Stimulated activated memory B cell treated with anti-CD40 and anti-IgM and Interleukin-4, amounts not matched to agents 10 μg/mL and 1 μg/mL and 100 μg/mL, for 72 hours (primary cell): Measurements from ENCODE around the gene SIGLEC8.
"Not testable (repeated sequence)": the region's sequence is repeated elsewhere in the genome, so short reads cannot be mapped to it uniquely, and the experiment has no call there.

Source experiments
- ATAC-seq: fragments of 150-1000 bp; cut with Tn5 transposase; 2 replicates; pipeline ENCODE4 v1.10.0; 2021
- H3K27ac Mint-ChIP-seq: one replicate; pipeline ENCODE4 v1.8.0; 2022; ENCODE audit warnings: mild to moderate bottlenecking, mixed read lengths
- H3K27me3 Mint-ChIP-seq: one replicate; pipeline ENCODE4 v1.8.0; 2022; ENCODE audit warnings: mixed read lengths
- H3K36me3 Mint-ChIP-seq: one replicate; pipeline ENCODE4 v1.8.0; 2022; ENCODE audit warnings: mixed read lengths
- H3K4me1 Mint-ChIP-seq: one replicate; pipeline ENCODE4 v1.8.0; 2022; ENCODE audit warnings: mixed read lengths
- H3K4me3 Mint-ChIP-seq: one replicate; pipeline ENCODE4 v1.8.0; 2022; ENCODE audit warnings: mild to moderate bottlenecking, moderate library complexity, mixed read lengths
- H3K9me3 Mint-ChIP-seq: one replicate; pipeline ENCODE4 v1.8.0; 2022; ENCODE audit warnings: mixed read lengths

The SIGLEC8 gene

DNA sequence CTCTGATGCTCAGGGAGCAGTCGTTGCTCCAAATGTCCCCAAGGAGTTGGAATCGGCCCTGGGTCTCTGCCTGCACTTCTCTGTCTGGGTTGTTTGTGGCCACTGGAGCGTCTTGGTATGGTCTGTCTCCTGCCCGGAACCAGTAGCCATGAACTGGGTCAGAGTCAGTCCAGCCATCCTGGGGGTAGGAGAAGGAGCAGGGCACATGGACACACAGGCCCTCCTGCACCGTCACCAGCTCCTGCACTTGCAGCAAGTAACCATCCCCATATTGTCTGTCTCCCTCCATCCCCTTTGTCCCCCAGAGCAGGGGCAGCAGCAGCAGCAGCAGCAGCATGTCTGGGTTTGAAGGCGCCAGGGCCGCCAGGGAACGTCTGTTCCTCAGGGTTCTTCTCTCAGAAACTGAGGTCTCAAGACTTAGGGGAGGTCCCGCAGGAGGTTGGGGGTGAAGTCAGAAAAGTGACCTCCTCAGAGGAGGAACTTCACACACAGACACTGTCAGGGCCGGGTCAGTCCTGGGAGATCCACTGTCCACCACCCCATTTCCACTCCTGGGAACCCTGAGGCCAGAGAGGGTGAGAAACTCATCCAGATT, at the start of gene SIGLEC8:
Gene SIGLEC8 (minus strand): TSS at position 404 of the 595 bp plus-strand sequence. CDS start 67 bp downstream, at position 337.
- Mint-ChIP-seq H3K27me3 (peaks cover 79% of the 10 kb centered on the region), H3K27ac (no peak within 1 kb of the TSS), H3K9me3 (no peaks in the 10 kb centered on the region), H3K4me3 (no peak within 1 kb of the TSS), H3K4me1 (peaks cover 15% of the 10 kb centered on the region), H3K36me3 (no peaks in the 10 kb centered on the region)
- no peak for ATAC-seq

DNA sequence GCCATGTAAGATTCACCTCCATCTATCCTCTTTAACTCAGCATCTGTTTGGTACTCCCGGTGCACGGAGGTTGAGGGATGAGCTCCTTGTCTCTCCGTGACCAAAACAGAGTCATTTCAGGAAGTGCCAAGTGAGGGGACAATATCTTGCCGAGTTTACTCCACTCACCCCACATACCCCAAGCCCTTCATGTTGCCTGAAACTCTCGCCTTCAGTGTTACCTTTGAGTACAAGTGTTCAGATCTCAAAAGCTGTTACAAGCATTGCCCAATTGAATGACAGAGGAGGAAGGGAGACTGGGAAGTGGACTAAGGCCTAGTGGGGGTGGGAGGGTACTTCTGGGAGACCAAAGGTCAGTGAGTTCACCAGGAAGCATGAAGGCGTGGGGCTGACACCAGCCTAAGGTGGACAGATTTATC, 49.4 kb upstream of the SIGLEC8 start:
- peaks cover 5% of the 10 kb centered on the region for H3K9me3 Mint-ChIP-seq
- H3K36me3 Mint-ChIP-seq, result peaks cover 6% of the 10 kb centered on the region
- ATAC-seq, result no peak
- no peak overlapping the region for H3K27ac Mint-ChIP-seq
- H3K4me1 Mint-ChIP-seq, result peaks cover 4% of the 10 kb centered on the region
- H3K27me3 Mint-ChIP-seq, result peaks cover 11% of the 10 kb centered on the region
- no peak overlapping the region for H3K4me3 Mint-ChIP-seq

DNA sequence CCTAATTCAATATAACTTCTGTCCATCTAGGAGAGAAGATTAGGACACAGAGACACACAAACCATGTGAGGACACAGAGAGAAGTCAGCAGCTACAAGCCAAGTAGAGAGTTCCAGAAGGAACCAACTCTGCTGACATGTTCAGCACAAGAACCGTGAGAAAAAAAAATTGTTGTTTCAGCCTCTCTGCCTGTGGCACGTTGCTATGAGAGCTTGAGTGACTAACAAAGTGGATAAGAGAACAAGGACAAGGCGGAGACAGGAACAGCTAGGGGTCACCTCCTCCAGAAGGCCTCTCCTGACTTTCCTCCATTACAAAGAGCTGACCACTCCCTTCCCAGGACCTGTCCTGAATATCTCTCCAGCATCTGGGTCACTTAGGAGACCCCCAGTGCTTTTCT, 48.9 kb upstream of the SIGLEC8 start:
- H3K4me3 Mint-ChIP-seq, result no peak overlapping the region
- peaks cover 11% of the 10 kb centered on the region for H3K27me3 Mint-ChIP-seq

DNA sequence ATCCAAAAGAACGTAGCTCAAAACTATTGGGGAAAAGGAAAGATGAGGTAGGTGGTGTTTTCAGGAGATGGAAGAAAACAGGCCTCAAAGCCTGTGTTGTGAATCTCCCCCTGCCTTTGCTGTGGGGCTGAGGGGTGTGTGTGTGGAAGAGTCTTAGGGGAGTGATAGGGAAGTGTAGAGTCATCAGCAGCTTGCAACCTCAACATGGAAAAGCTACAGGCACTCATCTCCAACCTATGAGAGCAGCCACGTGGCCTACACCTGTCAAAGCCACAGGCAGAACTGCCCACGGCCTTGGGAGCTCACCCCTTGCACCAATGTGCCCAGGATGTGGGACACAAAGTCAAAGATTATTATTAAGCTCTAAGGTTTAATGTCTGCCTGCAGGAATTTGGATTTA, 47.6 kb upstream of the SIGLEC8 start:
- Mint-ChIP-seq H3K4me3 (no peak overlapping the region), H3K27me3 (peaks cover 11% of the 10 kb centered on the region), H3K27ac (no peak overlapping the region), H3K9me3 (peaks cover 5% of the 10 kb centered on the region), H3K4me1 (peaks cover 18% of the 10 kb centered on the region), H3K36me3 (peaks cover 6% of the 10 kb centered on the region)
- no peak for ATAC-seq

More for the DNA sequence above, 48.9 kb upstream of the SIGLEC8 start:
- ATAC-seq, result no peak
- peaks cover 5% of the 10 kb centered on the region for H3K9me3 Mint-ChIP-seq
- peaks cover 6% of the 10 kb centered on the region for H3K36me3 Mint-ChIP-seq
- H3K4me1 Mint-ChIP-seq, result peaks cover 5% of the 10 kb centered on the region
- no peak overlapping the region for H3K27ac Mint-ChIP-seq

DNA sequence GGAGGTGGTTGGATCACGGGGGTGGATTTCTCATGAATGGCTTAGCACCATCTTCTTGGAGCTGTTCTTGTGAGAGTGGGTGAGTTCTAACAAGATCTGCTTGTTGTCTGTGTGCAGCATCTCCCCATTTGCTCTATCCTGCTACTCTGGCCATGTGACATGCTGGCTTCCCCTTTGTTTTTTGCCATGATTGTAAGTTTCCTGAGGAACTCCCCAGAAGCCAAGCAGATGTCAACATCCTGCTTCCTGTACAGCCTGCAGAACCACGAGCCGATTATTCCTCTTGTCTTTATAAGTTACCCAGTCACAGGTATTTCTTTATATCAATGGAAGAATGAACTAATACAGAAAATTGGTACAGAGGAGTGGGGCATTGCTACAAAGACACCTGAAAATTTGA, 45.6 kb upstream of the SIGLEC8 start:
- Mint-ChIP-seq H3K27ac (no peak overlapping the region), H3K9me3 (peaks cover 5% of the 10 kb centered on the region), H3K27me3 (peaks cover 14% of the 10 kb centered on the region), H3K36me3 (peaks cover 6% of the 10 kb centered on the region), H3K4me1 (peaks cover 24% of the 10 kb centered on the region), H3K4me3 (no peak overlapping the region)
- no peak for ATAC-seq

DNA sequence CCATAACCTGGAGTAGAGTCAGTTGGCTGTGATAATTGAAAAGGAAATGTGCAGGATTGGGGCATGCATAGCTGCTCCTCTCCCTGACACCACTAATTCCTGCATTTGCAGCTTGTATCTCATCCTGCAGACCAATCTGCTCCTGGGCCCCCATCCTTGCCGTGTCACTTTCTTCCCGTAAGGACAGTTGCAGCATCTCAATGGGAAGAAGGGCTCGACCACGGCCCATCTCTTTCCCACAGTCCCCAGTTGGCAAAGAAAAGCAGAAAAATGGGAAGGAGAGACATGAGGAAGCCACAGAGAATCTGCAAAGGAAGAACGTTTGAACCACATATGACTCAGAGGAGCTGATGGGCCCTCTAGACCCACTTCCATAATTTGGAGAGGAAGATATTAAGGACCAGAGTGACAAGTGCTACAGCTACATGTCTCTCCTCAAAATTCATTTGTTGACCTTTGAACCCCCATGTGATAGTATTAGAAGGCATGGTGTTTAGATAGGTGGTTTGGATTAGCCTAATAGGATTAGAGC, 45.1 kb upstream of the SIGLEC8 start:
- Mint-ChIP-seq H3K4me1 (peaks cover 24% of the 10 kb centered on the region), H3K36me3 (peaks cover 6% of the 10 kb centered on the region), H3K4me3 (no peak overlapping the region), H3K27ac (no peak overlapping the region), H3K9me3 (peaks cover 5% of the 10 kb centered on the region), H3K27me3 (peaks cover 9% of the 10 kb centered on the region)
- ATAC-seq, result no peak

DNA sequence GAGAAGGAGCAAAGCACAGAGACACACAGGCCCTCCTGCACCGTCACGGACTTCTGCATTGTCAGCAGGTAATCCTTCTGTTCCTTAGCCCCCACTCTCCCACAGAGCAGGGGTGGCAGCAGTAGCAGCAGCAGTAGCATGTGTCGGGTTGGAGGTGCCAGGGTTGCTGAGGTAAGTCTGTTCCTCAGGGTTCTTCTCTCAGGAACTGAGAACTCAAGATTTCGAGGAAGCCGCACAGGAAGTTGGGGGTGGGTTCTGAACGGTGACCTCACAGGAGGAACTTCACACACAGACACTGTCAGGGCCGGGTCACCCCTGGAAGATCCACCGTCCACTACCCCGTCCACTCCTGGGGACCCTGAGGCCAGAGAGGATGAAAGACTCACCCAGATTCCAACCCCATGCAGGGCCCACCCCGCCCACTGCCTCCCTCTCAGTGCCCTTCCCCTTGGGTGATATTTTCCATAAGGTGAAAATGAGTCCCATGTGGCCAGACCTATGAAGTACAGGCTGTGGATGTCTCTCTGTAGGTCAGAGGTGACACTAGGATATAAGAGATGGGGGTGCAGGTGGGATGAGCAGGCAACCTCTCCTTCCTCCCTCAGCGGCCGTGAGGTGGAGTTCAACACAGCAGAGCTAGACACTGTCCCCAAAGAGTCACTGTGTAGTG, 43.5 kb upstream of the SIGLEC8 start, which contains the start of gene SIGLEC12:
Gene SIGLEC12 (minus strand): TSS at position 207 of the 670 bp plus-strand sequence. CDS start 67 bp downstream, at position 140.
- Mint-ChIP-seq H3K4me1 (peaks cover 24% of the 10 kb centered on the region), H3K36me3 (peaks cover 6% of the 10 kb centered on the region), H3K4me3 (peak within 1 kb of the TSS; percentile 2), H3K27me3 (peaks cover 8% of the 10 kb centered on the region), H3K27ac (peak within 1 kb of the TSS; percentile 30), H3K9me3 (peaks cover 5% of the 10 kb centered on the region)
- ATAC-seq, result peak; percentile 76

DNA sequence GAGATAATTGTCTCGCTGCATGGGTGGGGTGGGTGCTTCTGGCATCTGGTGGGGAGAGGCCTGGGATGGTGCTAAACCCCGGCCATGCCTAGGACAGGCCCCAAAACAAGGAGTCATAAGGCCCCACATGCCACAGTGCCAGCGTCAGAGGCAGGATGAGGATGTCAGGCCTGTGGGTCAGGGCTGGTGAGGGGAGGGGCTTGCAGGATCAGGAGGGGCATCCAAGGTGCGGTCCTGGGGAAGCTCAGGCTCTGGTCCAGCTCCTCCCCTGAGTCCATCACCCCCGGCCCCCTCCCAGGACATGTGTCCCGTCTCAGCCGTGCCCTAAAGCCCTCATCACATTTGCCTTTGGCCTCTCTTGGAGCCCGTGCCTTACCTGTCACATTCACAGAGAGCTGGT, 42.7 kb upstream of the SIGLEC8 start:
- not testable (repeated sequence) for H3K27ac Mint-ChIP-seq, H3K27me3 Mint-ChIP-seq, H3K9me3 Mint-ChIP-seq, ATAC-seq, H3K36me3 Mint-ChIP-seq, H3K4me3 Mint-ChIP-seq
- H3K4me1 Mint-ChIP-seq, result peaks cover 24% of the 10 kb centered on the region

DNA sequence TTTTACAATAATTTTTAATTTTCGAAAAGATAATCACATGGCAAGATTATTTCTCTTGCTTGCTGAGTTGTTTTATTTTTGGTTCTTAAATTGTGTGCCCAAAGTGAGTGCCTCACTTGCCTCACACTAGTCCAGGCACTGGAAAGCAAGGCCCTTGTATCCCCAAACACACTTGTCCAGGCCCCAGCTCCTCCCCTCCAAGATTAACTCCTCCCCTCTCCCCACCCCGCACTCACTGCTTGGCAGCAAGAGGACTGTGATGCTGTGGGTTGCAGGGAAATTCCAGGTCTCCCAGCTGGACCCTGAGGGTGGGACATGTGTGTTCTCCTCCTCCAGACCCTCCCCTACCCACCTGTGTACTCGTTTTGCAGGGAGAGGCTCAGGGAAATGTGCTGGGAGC, 39.4 kb upstream of the SIGLEC8 start:
- Mint-ChIP-seq H3K36me3 (no peaks in the 10 kb centered on the region), H3K4me1 (peaks cover 27% of the 10 kb centered on the region), H3K4me3 (no peak overlapping the region), H3K27ac (no peak overlapping the region), H3K9me3 (no peaks in the 10 kb centered on the region), H3K27me3 (peaks cover 14% of the 10 kb centered on the region)
- no peak for ATAC-seq

DNA sequence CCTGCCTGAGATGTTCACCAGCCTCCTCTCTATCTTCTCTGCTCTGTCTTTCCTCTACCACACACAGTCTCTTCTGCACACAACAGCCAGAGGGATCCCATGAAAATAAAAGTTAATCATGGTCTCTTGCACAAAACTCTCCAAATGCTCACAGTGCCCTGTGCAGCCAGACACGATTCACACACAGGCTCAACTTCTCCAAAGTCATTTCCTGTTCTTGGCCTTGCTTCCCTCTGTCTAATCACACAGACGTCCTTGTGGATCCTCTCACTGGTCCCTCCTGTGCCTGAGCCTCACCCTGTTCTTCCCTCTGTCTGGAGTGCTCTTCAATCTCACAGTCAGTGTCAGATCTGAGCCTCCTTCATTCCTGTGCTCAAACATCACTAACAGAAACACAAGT, 35.5 kb upstream of the SIGLEC8 start:
- Mint-ChIP-seq H3K36me3 (no peaks in the 10 kb centered on the region), H3K4me3 (no peak overlapping the region), H3K4me1 (peaks cover 8% of the 10 kb centered on the region), H3K27me3 (peaks cover 15% of the 10 kb centered on the region), H3K27ac (no peak overlapping the region), H3K9me3 (no peaks in the 10 kb centered on the region)
- ATAC-seq, result no peak

DNA sequence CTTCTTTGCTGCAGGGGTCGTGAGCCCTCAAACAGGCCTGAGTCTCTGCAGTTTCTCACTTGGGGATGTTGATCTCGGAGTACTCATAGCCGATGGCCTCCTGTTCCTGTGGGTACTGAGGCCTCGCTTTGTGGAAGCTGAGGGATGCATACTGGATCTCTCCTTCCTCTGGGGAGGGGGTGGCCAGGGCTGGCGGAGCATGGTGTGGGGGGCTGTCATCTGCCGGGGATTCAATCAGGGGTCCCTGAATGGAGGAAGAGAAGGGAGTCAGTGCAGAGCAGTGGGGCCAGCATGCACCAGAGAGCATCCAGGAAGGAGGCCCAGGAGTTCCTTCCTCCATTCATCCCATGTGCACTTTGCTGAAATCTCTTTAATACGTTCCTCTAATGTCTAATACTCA, 33.3 kb upstream of the SIGLEC8 start:
- no peak for ATAC-seq
- H3K27ac Mint-ChIP-seq, result no peak overlapping the region
- H3K9me3 Mint-ChIP-seq, result no peaks in the 10 kb centered on the region
- H3K4me1 Mint-ChIP-seq, result peaks cover 8% of the 10 kb centered on the region
- H3K4me3 Mint-ChIP-seq, result no peak overlapping the region
- peaks cover 15% of the 10 kb centered on the region for H3K27me3 Mint-ChIP-seq
- H3K36me3 Mint-ChIP-seq, result no peaks in the 10 kb centered on the region

DNA sequence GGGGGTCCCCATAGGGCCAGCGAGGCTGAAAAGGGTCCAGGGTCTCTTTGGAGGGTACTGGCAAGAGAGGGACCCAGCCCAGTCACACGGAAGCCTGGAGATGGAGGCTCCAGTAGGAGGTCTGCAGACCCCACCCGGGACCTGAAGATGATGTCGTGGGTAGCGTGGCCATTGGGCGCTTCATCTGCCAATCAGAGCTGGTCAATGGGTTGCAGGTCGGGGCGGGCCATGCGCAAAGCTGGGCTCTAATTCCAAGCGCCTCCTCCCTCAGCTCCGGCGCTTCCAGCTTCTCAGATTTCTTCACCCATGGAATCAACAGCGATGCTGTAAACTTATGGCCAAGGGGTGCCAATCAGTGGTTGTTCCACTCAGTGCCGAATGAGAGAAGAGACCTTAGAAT, 32.4 kb upstream of the SIGLEC8 start:
- Mint-ChIP-seq H3K27ac (no peak overlapping the region), H3K4me1 (peaks cover 8% of the 10 kb centered on the region), H3K9me3 (peaks cover 4% of the 10 kb centered on the region), H3K27me3 (peaks cover 15% of the 10 kb centered on the region), H3K4me3 (no peak overlapping the region), H3K36me3 (no peaks in the 10 kb centered on the region)
- no peak for ATAC-seq

DNA sequence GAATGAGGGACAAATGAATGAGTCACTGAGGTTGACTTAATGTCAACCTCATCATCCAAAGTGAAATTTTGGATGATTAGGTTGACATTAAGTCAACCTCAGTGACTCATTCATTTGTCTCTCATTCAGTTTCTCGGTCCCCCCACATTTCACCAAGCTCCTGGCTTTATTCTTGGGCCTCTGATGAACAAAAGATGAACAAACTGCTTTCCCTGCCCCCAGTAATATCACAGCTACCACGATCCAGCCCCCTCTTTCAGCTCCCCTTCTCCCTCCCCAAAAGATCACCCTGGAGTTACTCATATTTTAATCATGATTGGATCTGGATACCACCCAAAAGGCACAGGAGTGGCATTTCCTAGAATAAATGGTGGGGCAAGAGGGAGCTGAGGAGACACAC, 30.9 kb upstream of the SIGLEC8 start:
- no peak for ATAC-seq
- Mint-ChIP-seq H3K9me3 (peaks cover 4% of the 10 kb centered on the region), H3K36me3 (no peaks in the 10 kb centered on the region), H3K27ac (no peak overlapping the region), H3K4me3 (no peak overlapping the region), H3K4me1 (peaks cover 8% of the 10 kb centered on the region), H3K27me3 (peaks cover 23% of the 10 kb centered on the region)

DNA sequence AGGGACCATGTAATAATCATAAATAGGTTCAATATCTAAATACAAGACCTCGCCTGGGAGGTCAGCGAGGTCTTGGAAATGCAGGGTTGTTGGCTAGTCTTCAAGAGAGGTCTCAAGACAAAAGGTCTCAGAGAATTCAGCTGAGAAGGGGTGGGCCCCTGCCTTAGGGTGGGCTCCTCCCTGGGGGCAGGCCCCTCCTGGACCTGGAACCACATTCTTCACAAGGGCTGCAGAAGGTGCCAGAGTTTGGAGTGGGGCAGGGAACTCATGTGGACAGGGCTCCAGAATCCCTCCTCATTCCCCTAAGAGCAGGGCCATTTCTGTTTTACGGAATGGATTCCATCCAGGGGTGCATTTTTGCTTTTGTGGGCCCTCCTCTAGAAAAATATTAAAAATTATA, 30.2 kb upstream of the SIGLEC8 start:
- no peak for ATAC-seq
- H3K27me3 Mint-ChIP-seq, result peaks cover 18% of the 10 kb centered on the region
- H3K9me3 Mint-ChIP-seq, result peaks cover 4% of the 10 kb centered on the region
- H3K36me3 Mint-ChIP-seq, result no peaks in the 10 kb centered on the region
- H3K4me1 Mint-ChIP-seq, result peaks cover 3% of the 10 kb centered on the region
- no peak overlapping the region for H3K27ac Mint-ChIP-seq
- H3K4me3 Mint-ChIP-seq, result no peak overlapping the region

DNA sequence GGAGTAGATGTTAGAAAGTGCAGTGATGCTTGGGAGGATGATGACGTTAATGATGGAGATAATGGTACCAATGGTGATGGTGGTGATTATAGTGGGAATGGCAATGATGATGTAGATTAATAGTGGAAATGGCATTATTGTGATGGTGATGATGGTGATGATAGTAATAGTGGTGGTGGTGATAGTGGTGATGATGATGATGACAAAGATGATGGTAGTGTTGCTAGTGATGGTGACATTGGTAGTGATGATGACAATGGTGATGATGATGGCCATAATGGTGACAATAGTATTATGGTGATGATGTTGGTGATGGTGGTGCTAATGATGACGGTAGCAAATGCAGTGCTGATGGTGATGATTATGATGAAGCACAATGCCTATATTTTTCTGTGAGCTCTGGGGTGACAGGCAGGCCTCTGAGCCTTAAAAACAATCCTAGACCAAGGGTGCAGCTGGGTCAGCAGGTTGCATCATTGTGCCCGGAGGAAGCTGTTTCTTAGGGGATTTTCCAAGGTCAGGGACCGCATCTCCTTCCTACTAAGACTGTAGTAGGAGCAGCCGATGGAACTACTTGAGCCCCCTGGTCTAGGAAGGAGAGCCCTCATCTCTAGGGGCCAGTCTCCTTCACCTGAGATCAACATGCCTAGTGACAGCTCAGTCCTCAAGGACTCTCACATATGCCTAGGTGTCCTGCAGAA, 27.9 kb upstream of the SIGLEC8 start:
- no peak for ATAC-seq

More for the DNA sequence above, 27.9 kb upstream of the SIGLEC8 start:
- peaks cover 4% of the 10 kb centered on the region for H3K9me3 Mint-ChIP-seq
- H3K4me1 Mint-ChIP-seq, result no peaks in the 10 kb centered on the region
- H3K4me3 Mint-ChIP-seq, result no peak overlapping the region
- no peaks in the 10 kb centered on the region for H3K36me3 Mint-ChIP-seq
- H3K27me3 Mint-ChIP-seq, result peaks cover 22% of the 10 kb centered on the region
- no peak overlapping the region for H3K27ac Mint-ChIP-seq
